Nephron progenitor cell (in vitro differentiated cells): ENCODE results near the gene CHGA.

ENCODE experiments used
- DNase-seq: peaks from one replicate; pipeline ENCODE4 v3.0.0; 2021
- H3K27ac Mint-ChIP-seq: 2 replicates; pipeline ENCODE4 v1.8.0; 2021; ENCODE audit warnings: mild to moderate bottlenecking, moderate library complexity, mixed read lengths
- H3K27me3 Mint-ChIP-seq: 2 replicates; pipeline ENCODE4 v1.8.0; 2021; ENCODE audit warnings: mild to moderate bottlenecking, low read depth, mixed read lengths; ENCODE audit not compliant: poor library complexity
- H3K36me3 Mint-ChIP-seq: 2 replicates; pipeline ENCODE4 v1.8.0; 2021; ENCODE audit warnings: low read depth, mixed read lengths
- H3K4me1 Mint-ChIP-seq: 2 replicates; pipeline ENCODE4 v1.8.0; 2021; ENCODE audit warnings: mixed read lengths
- H3K4me3 Mint-ChIP-seq: 2 replicates; pipeline ENCODE4 v1.8.0; 2021; ENCODE audit warnings: mild to moderate bottlenecking, moderate library complexity, mixed read lengths
- H3K9me3 Mint-ChIP-seq: 2 replicates; pipeline ENCODE4 v1.8.0; 2021; ENCODE audit warnings: mild to moderate bottlenecking, moderate library complexity, mixed read lengths
- TF ChIP-seq, protein P1 (sequence below): fragments of 200-600 bp; sonication (generic); IDR thresholded peaks from 2 replicates; pipeline ENCODE4 v1.5.0; 2021; ENCODE audit warnings: antibody characterized with exemption

The CHGA gene

DNA sequence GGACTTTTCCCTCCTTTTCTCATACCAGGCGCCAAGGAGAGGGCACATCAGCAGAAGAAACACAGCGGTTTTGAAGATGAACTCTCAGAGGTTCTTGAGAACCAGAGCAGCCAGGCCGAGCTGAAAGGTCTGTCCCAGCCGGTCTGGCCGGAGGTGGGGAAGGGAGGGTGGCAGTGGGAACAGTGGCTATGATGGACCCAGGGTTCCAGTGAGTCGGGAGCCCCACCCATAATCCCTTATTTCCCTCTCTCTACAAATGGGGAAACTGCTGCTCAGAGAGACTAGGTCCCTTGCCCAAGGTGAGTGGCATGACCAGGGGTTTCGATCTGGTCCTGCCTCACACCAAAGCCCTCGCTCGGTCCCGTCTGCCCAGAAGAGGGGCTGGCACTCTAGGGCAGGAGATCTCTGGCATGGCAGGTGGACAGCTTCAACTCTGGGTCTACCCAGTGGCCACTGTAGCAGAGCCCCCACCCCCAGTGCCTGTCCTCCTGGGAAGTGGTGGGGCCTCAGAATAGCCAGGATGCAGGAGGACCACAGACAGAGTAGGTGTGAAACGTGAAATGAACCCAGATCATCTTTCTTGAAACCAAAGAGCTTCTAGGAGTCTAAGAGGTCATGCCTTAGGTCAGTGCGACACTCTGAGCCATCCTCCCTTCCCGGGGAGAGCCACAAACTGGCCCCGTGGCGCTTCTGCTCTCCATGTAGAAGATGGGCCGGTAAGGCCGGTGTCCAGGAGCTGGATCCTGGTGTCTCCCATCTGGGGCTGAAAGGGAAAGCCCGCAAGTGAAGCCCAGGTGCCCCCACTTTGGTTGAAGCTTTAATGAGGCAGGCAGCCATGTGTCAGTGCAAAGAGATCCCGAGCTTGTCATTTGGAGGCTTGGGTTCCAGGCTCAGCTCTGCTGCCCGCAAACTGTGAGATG is 7.0 kb downstream of the CHGA start:
- no peak for DNase-seq
- TF ChIP-seq, protein P1, sequence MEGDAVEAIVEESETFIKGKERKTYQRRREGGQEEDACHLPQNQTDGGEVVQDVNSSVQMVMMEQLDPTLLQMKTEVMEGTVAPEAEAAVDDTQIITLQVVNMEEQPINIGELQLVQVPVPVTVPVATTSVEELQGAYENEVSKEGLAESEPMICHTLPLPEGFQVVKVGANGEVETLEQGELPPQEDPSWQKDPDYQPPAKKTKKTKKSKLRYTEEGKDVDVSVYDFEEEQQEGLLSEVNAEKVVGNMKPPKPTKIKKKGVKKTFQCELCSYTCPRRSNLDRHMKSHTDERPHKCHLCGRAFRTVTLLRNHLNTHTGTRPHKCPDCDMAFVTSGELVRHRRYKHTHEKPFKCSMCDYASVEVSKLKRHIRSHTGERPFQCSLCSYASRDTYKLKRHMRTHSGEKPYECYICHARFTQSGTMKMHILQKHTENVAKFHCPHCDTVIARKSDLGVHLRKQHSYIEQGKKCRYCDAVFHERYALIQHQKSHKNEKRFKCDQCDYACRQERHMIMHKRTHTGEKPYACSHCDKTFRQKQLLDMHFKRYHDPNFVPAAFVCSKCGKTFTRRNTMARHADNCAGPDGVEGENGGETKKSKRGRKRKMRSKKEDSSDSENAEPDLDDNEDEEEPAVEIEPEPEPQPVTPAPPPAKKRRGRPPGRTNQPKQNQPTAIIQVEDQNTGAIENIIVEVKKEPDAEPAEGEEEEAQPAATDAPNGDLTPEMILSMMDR = no peak
- Mint-ChIP-seq H3K27ac (no peak overlapping the region), H3K4me3 (no peak overlapping the region), H3K9me3 (no peaks in the 10 kb centered on the region), H3K36me3 (no peaks in the 10 kb centered on the region), H3K27me3 (peaks cover 24% of the 10 kb centered on the region), H3K4me1 (peaks cover 14% of the 10 kb centered on the region)

DNA sequence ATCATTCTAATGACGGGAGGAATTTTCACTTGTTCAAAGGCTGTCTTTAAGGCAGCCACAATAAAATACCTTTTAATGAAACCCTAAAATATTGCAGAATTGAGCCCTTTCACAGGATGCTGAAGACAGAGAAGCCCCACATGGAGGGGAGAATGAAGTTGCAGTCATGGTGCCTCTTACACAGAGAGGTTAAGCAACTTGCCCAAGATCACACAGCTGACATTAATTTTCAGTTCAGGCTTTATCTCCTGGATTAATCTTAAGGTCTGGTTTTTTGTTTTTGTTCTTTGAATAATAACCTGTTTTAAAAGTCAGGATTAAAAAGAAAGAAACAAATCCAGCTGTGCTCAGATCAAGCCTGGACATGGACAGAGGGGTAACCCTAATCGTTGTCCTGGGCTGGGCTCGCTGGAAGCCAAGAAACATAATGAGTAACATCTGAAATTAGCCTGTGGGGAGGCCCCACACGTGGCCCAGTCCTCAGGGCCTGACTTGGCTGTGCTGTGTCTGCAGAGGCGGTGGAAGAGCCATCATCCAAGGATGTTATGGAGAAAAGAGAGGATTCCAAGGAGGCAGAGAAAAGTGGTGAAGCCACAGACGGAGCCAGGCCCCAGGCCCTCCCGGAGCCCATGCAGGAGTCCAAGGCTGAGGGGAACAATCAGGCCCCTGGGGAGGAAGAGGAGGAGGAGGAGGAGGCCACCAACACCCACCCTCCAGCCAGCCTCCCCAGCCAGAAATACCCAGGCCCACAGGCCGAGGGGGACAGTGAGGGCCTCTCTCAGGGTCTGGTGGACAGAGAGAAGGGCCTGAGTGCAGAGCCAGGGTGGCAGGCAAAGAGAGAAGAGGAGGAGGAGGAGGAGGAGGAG is 8.0 kb downstream of the CHGA start:
- Mint-ChIP-seq H3K27me3 (peaks cover 13% of the 10 kb centered on the region), H3K27ac (no peak overlapping the region), H3K36me3 (no peaks in the 10 kb centered on the region), H3K4me1 (peaks cover 14% of the 10 kb centered on the region), H3K9me3 (no peaks in the 10 kb centered on the region), H3K4me3 (no peak overlapping the region)
- no peak for DNase-seq
- TF ChIP-seq, protein P1 = no peak

DNA sequence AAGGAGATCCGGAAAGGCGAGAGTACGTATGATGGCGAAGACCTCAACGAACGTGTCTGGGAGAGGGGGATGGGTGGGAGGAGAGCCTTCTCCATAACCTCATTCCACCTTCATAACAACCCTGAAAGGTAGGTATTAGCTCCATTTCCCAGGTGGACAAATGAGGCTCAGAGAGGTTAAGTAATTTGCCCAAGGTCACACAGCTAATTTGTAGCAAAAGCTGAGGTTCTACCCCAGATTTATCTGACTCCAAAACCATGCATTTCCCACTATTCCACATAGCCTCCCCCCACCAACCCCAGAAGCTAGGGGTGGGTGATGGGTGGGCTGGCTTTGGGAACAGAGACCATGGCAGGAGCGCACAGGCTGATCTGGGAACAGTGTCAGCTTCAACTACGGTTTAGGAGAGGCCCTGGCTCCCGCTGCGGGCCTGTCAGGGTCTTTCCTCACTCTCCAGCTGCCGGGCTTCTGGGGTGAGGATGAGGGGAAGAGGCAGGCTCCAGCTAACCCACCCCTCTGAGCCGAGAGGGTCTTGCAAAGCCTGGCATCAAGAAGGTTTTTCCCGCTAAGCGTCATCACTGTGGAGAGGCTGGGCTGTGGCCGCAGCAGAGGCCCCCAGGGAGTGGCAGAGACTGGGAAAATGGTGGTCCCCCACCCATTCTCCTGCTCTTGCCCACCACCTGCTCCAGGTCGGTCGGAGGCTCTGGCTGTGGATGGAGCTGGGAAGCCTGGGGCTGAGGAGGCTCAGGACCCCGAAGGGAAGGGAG is 8.9 kb downstream of the CHGA start:
- Mint-ChIP-seq H3K27me3 (peaks cover 8% of the 10 kb centered on the region), H3K4me1 (peaks cover 14% of the 10 kb centered on the region), H3K4me3 (no peak overlapping the region), H3K9me3 (no peaks in the 10 kb centered on the region), H3K27ac (no peak overlapping the region), H3K36me3 (no peaks in the 10 kb centered on the region)
- TF ChIP-seq, protein P1 = no peak
- DNase-seq = no peak

GRCh38 chr14:92932448-92933395 is 9.8 kb downstream of the CHGA start:
- peaks cover 2% of the 10 kb centered on the region for H3K27me3 Mint-ChIP-seq
- DNase-seq = no peak
- TF ChIP-seq, protein P1 = no peak
- H3K9me3 Mint-ChIP-seq = no peaks in the 10 kb centered on the region
- no peaks in the 10 kb centered on the region for H3K36me3 Mint-ChIP-seq
- no peak overlapping the region for H3K27ac Mint-ChIP-seq
- no peak overlapping the region for H3K4me3 Mint-ChIP-seq
- H3K4me1 Mint-ChIP-seq = peaks cover 14% of the 10 kb centered on the region

GRCh38 chr14:92933481-92933880 is 10.5 kb downstream of the CHGA start:
- Mint-ChIP-seq H3K4me3 (no peak overlapping the region), H3K36me3 (no peaks in the 10 kb centered on the region), H3K27ac (no peak overlapping the region), H3K4me1 (peaks cover 14% of the 10 kb centered on the region), H3K27me3 (peaks cover 2% of the 10 kb centered on the region), H3K9me3 (no peaks in the 10 kb centered on the region)
- TF ChIP-seq, protein P1 = no peak
- DNase-seq = no peak
